ENCODE results near the gene SYNDIG1. TPM values are rescaled to one million over a fixed set of nuclear protein-coding genes. Genes with fewer than 3 reads are reported as not detected.

Gene SYNDIG1
- total and polyA plus RNA-seq, 2 of the 4 experiments (the other 2 are of a cell fraction): not detected

DNA sequence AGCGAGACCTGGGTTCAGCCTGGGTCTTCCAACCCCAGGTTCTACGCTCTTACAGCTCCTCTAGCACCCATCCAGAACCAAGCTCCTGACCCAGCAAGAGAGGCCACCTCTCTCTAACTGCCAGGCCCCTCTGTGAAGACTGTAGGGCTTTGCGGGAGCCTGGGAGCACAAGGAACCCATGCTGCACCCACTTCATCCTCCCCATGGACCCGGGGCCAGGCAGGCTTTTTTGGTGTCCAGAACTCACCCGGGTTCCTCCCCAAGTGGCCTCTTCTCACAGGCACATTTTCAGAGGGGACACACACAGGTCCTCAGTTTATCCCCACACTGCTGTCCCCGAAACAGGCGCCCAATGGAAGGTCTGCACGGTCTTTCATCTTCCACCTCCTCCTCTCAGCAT, 145.9 kb downstream of the SYNDIG1 start:
- dilution Hi-C loops (cut with HindIII; ENCODE audit: low sequenced_read_pairs, unreplicated experiment) (no loop called here), intact Hi-C loops (cut with micrococcal nuclease) (no loop called here), in situ Hi-C loops (cut with MboI; ENCODE audit: low sequenced_read_pairs) (no loop called here)
- Histone ChIP-seq H3K4ac (ENCODE audit: low read depth, low read length) (no peak overlapping the region), H2AFZ (replicated peaks; ENCODE audit: low read length, poor library complexity) (no peak overlapping the region), H4K91ac (ENCODE audit: insufficient read depth, low read depth, low read length) (no peak overlapping the region), H4K5ac (ENCODE audit: low read depth, low read length) (no peak overlapping the region), H3K4me3 (ENCODE audit: insufficient read depth, low read depth, low read length) (no peak overlapping the region), H3K56ac (ENCODE audit: extremely low read depth, insufficient read depth, low read length) (no peak overlapping the region), H2BK5ac (ENCODE audit: low read depth, low read length, poor library complexity, severe bottlenecking) (no peak overlapping the region), H3K27ac (ENCODE audit: insufficient read depth, low read length) (no peak overlapping the region), H3K9me3 (ENCODE audit: control insufficient read depth, insufficient read depth, low read length) (no peaks in the 10 kb centered on the region), H2BK15ac (ENCODE audit: low read depth, low read length) (no peak overlapping the region), H2AK9ac (replicated peaks; ENCODE audit: low read depth, low read length, poor library complexity) (no peak overlapping the region), H4K20me1 (ENCODE audit: insufficient read depth, low read length) (no peaks in the 10 kb centered on the region), H3K36me3 (ENCODE audit: control insufficient read depth, insufficient read depth, low read length) (no peaks in the 10 kb centered on the region), H3K4me2 (ENCODE audit: low read depth, low read length) (no peak overlapping the region), H3K18ac (ENCODE audit: low read depth, low read length) (no peak overlapping the region), H3K4me1 (ENCODE audit: control insufficient read depth, insufficient read depth, low read length) (no peaks in the 10 kb centered on the region), H2AK5ac (ENCODE audit: low read depth, low read length) (no peak overlapping the region), H2BK120ac (ENCODE audit: low read depth, low read length) (no peak overlapping the region), H3K23ac (ENCODE audit: low read depth, low read length) (no peak overlapping the region), H3K9me1 (ENCODE audit: insufficient read depth, low read length) (no peaks in the 10 kb centered on the region), H3K14ac (replicated peaks; ENCODE audit: low read depth, low read length) (no peak overlapping the region), H3K9ac (ENCODE audit: low read depth, low read length) (no peak overlapping the region), H3K27me3 (ENCODE audit: control insufficient read depth, insufficient read depth, low read length) (peaks cover 29% of the 10 kb centered on the region), H3K79me1 (ENCODE audit: low read depth in 1 of 2, low read length in 2 of 2) (no peaks in the 10 kb centered on the region), H2BK20ac (ENCODE audit: low read depth, low read length) (no peak overlapping the region), H4K8ac (ENCODE audit: low read depth in 2 of 2, low read length in 2 of 2) (no peak overlapping the region)
- WGBS, 2 experiments (ENCODE audit: extremely low coverage in 2 of 2, insufficient read length in 1 of 2): 85% methylated on average over 4 of the region's 8 CpGs; no CpG with 5 or more reads in 1 of the 2 experiments
- ATAC-seq (ENCODE audit: low read depth) (no peak), DNase-seq (no peak)
- ChIA-PET CTCF (no interaction called here), POLR2A (ENCODE audit: unreplicated experiment) (no interaction called here)
- TF ChIP-seq FOS (IDR thresholded peaks at IDR 0.05; ENCODE audit: low read depth, low read length): no peak
- no peak for TF ChIP-seq MAZ (IDR thresholded peaks at IDR 0.05; ENCODE audit: borderline replicate concordance, low read depth, low read length)
- no peak for TF ChIP-seq CEBPB (IDR thresholded peaks at IDR 0.05; ENCODE audit: low read depth, low read length)
- TF ChIP-seq SMC3 (IDR thresholded peaks at IDR 0.05; ENCODE audit: low read depth, low read length): no peak
- no peak for TF ChIP-seq RAD21 (IDR thresholded peaks at IDR 0.05; ENCODE audit: low read length)
- TF ChIP-seq, protein P1, sequence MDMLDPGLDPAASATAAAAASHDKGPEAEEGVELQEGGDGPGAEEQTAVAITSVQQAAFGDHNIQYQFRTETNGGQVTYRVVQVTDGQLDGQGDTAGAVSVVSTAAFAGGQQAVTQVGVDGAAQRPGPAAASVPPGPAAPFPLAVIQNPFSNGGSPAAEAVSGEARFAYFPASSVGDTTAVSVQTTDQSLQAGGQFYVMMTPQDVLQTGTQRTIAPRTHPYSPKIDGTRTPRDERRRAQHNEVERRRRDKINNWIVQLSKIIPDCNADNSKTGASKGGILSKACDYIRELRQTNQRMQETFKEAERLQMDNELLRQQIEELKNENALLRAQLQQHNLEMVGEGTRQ (IDR thresholded peaks at IDR 0.05; ENCODE audit: low read depth, low read length): no peak
- TF ChIP-seq, protein P2, sequence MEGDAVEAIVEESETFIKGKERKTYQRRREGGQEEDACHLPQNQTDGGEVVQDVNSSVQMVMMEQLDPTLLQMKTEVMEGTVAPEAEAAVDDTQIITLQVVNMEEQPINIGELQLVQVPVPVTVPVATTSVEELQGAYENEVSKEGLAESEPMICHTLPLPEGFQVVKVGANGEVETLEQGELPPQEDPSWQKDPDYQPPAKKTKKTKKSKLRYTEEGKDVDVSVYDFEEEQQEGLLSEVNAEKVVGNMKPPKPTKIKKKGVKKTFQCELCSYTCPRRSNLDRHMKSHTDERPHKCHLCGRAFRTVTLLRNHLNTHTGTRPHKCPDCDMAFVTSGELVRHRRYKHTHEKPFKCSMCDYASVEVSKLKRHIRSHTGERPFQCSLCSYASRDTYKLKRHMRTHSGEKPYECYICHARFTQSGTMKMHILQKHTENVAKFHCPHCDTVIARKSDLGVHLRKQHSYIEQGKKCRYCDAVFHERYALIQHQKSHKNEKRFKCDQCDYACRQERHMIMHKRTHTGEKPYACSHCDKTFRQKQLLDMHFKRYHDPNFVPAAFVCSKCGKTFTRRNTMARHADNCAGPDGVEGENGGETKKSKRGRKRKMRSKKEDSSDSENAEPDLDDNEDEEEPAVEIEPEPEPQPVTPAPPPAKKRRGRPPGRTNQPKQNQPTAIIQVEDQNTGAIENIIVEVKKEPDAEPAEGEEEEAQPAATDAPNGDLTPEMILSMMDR (conservative IDR thresholded peaks at IDR 0.05; ENCODE audit: low read depth, low read length): no peak
- TF ChIP-seq, protein P3, sequence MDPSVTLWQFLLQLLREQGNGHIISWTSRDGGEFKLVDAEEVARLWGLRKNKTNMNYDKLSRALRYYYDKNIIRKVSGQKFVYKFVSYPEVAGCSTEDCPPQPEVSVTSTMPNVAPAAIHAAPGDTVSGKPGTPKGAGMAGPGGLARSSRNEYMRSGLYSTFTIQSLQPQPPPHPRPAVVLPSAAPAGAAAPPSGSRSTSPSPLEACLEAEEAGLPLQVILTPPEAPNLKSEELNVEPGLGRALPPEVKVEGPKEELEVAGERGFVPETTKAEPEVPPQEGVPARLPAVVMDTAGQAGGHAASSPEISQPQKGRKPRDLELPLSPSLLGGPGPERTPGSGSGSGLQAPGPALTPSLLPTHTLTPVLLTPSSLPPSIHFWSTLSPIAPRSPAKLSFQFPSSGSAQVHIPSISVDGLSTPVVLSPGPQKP (IDR thresholded peaks at IDR 0.05; ENCODE audit: borderline replicate concordance, low read depth, low read length): no peak
- no peak for TF ChIP-seq POLR2A (IDR thresholded peaks at IDR 0.05; ENCODE audit: low read depth, low read length)
- TF ChIP-seq NFE2L2 (IDR thresholded peaks at IDR 0.05; ENCODE audit: low read depth, low read length): no peak
- no peak for TF ChIP-seq RCOR1 (IDR thresholded peaks at IDR 0.05; ENCODE audit: insufficient replicate concordance, low read length)
- no peak for TF ChIP-seq BHLHE40 (IDR thresholded peaks at IDR 0.05; ENCODE audit: low read depth, low read length)
- BruUV-seq (replicated peaks): no TSS peak

All from IMR-90 (cell line).